H1 (cell line): Measurements from ENCODE around the gene CNDP1. TPM values are rescaled to one million over a fixed set of nuclear protein-coding genes. Genes with fewer than 3 reads are reported as not detected.
A peak's percentile ranks its signal among the peaks of the same experiment; 100 is the strongest.

Source experiments
- CTCF ChIA-PET: fragments of 300-600 bp; sonication (Branson Sonifier 250); formaldehyde crosslinking; loops from one replicate; lab custom pipeline; 2021; ENCODE audit not compliant: partially characterized antibody; lab: Charles Lee
- POLR2A ChIA-PET: fragments of 300-600 bp; sonication (Branson Sonifier 250); formaldehyde crosslinking; loops from one replicate; lab custom pipeline; 2021; ENCODE audit warnings: inconsistent platforms; ENCODE audit not compliant: partially characterized antibody; lab: Charles Lee
- DNase-seq, 2 experiments: peaks; one replicate each; pipeline versions ENCODE4 v3.0.0 to v3.0.0-alpha.2; 2010 to 2022; ENCODE audit warnings: low spot score in 2 of 2, low read depth in 1 of 2, mixed read lengths in 1 of 2
- FAIRE-seq: peaks from 2 replicates; lab custom pipeline; 2011; peaks lifted over from hg19 to GRCh38; lab: Jason Lieb, UNC
- H2AFZ ChIP-seq: 2 replicates; pipeline ENCODE4 v1.8.1; 2012; ENCODE audit warnings: low read length, inconsistent platforms
- H2AK5ac ChIP-seq: 2 replicates; pipeline ENCODE4 v1.6.1; 2013; ENCODE audit warnings: low read depth, low read length
- H2BK120ac ChIP-seq: replicated peaks from 2 replicates; pipeline ENCODE3; 2013; ENCODE audit warnings: low read depth, low read length, inconsistent platforms
- H2BK12ac ChIP-seq: 2 replicates; pipeline ENCODE4 v1.6.1; 2013; ENCODE audit warnings: low read depth, low read length
- H2BK15ac ChIP-seq: 2 replicates; pipeline ENCODE4 v1.6.1; 2013; ENCODE audit warnings: low read length
- H2BK20ac ChIP-seq: 2 replicates; pipeline ENCODE4 v1.6.1; 2013; ENCODE audit warnings: low read length
- H2BK5ac ChIP-seq: 2 replicates; pipeline ENCODE4 v1.6.1; 2013; ENCODE audit warnings: low read depth, low read length
- H3K14ac ChIP-seq: 2 replicates; pipeline ENCODE4 v1.6.1; 2013; ENCODE audit warnings: inconsistent platforms; ENCODE audit not compliant: insufficient read length
- H3K18ac ChIP-seq: 2 replicates; pipeline ENCODE4 v1.6.1; 2013; ENCODE audit warnings: low read length; ENCODE audit errors: extremely low read depth
- H3K23ac ChIP-seq: 2 replicates; pipeline ENCODE4 v1.6.1; 2013; ENCODE audit warnings: inconsistent platforms; ENCODE audit not compliant: insufficient read length
- H3K23me2 ChIP-seq: 2 replicates; pipeline ENCODE4 v1.6.1; 2013; ENCODE audit warnings: low read depth, low read length
- H3K27ac ChIP-seq: 2 replicates; pipeline ENCODE4 v1.6.1; 2011; ENCODE audit warnings: low read depth, low read length, inconsistent platforms
- H3K27me3 ChIP-seq, 4 experiments: replicated peaks in 1 of 4; 1 replicate in 1 of 4; 2 replicates in 3 of 4; pipeline versions ENCODE4 v1.6.1 to v1.8.1; 2011 to 2013; ENCODE audit warnings: low read length in 3 of 4, mild to moderate bottlenecking in 3 of 4, inconsistent platforms in 2 of 4, mixed read lengths in 2 of 4, moderate library complexity in 1 of 4; ENCODE audit not compliant: control insufficient read depth in 3 of 4, insufficient read depth in 3 of 4; ENCODE audit errors: extremely low read depth in 1 of 4
- H3K36me3 ChIP-seq, 4 experiments: 2 replicates each; pipeline versions ENCODE4 v1.6.1 to v1.8.1; 2011 to 2013; ENCODE audit warnings: mild to moderate bottlenecking in 4 of 4, low read length in 3 of 4, moderate library complexity in 2 of 4, control low read depth in 1 of 4, inconsistent platforms in 1 of 4; ENCODE audit not compliant: insufficient read depth in 4 of 4, control insufficient read depth in 2 of 4
- H3K4ac ChIP-seq: replicated peaks from 2 replicates; pipeline ENCODE3; 2013; ENCODE audit warnings: low read length, low read depth, mixed read lengths, inconsistent platforms; ENCODE audit not compliant: insufficient read length
- H3K4me1 ChIP-seq, 4 experiments: replicated peaks in 1 of 4; 1 replicate in 1 of 4; 2 replicates in 3 of 4; pipeline versions ENCODE4 v1.6.1 to v1.8.1; 2011 to 2013; ENCODE audit warnings: low read length in 3 of 4, inconsistent platforms in 2 of 4, mixed read lengths in 1 of 4; ENCODE audit not compliant: insufficient read depth in 4 of 4, control insufficient read depth in 3 of 4
- H3K4me2 ChIP-seq, 2 experiments: 2 replicates each; pipeline versions ENCODE4 v1.6.1 to v1.8.1; 2011 to 2013; ENCODE audit warnings: low read depth in 2 of 2, low read length in 2 of 2, control low read depth in 1 of 2, inconsistent platforms in 1 of 2, mild to moderate bottlenecking in 1 of 2; ENCODE audit not compliant: insufficient read depth in 1 of 2
- H3K4me3 ChIP-seq, 4 experiments: fragments of 200-600, 300-600 bp in 1 of 4; sonication (generic), shearing (Covaris generic), sonication (Bioruptor Twin) in 1 of 4; 2 replicates each; pipeline versions ENCODE4 v1.5.1 to v1.8.1; 2011 to 2016; ENCODE audit warnings: low read length in 4 of 4, low read depth in 3 of 4, control low read depth in 2 of 4, inconsistent platforms in 2 of 4, mild to moderate bottlenecking in 2 of 4, mixed read lengths in 1 of 4, moderate library complexity in 1 of 4; ENCODE audit not compliant: insufficient read depth in 2 of 4; ENCODE audit errors: extremely low read depth in 1 of 4
- H3K56ac ChIP-seq: replicated peaks from 2 replicates; pipeline ENCODE3; 2013; ENCODE audit warnings: low read depth, mild to moderate bottlenecking, mixed read lengths, low read length, inconsistent platforms; ENCODE audit not compliant: insufficient read length
- H3K79me1 ChIP-seq: 2 replicates; pipeline ENCODE4 v1.6.1; 2013; ENCODE audit warnings: low read depth, low read length, control low read depth
- H3K79me2 ChIP-seq, 2 experiments: 2 replicates each; pipeline versions ENCODE4 v1.6.1 to v1.8.1; 2012 to 2013; ENCODE audit warnings: low read length in 2 of 2, mild to moderate bottlenecking in 2 of 2, inconsistent platforms in 1 of 2; ENCODE audit not compliant: insufficient read depth in 2 of 2, control insufficient read depth in 1 of 2
- H3K9ac ChIP-seq, 4 experiments: replicated peaks in 1 of 4; 1 replicate in 1 of 4; 2 replicates in 3 of 4; pipeline versions ENCODE4 v1.6.1 to v1.8.1; 2011 to 2013; ENCODE audit warnings: low read depth in 3 of 4, low read length in 3 of 4, control low read depth in 2 of 4, mild to moderate bottlenecking in 2 of 4, moderate library complexity in 2 of 4, inconsistent platforms in 1 of 4; ENCODE audit errors: extremely low read depth in 1 of 4
- H3K9me3 ChIP-seq, 2 experiments: 2 replicates each; pipeline versions ENCODE4 v1.6.1 to v1.8.1; 2012 to 2013; ENCODE audit warnings: mild to moderate bottlenecking in 2 of 2, moderate library complexity in 2 of 2, control low read depth in 1 of 2, inconsistent platforms in 1 of 2, low read depth in 1 of 2, low read length in 1 of 2, mixed read lengths in 1 of 2; ENCODE audit not compliant: insufficient read depth in 2 of 2
- H4K20me1 ChIP-seq, 2 experiments: replicated peaks in 1 of 2; 2 replicates each; pipeline versions ENCODE3 to v1.8.1; 2011 to 2013; ENCODE audit warnings: inconsistent platforms in 2 of 2, low read length in 2 of 2, mild to moderate bottlenecking in 1 of 2; ENCODE audit not compliant: insufficient read depth in 2 of 2, control insufficient read depth in 1 of 2
- H4K5ac ChIP-seq: 2 replicates; pipeline ENCODE4 v1.6.1; 2013; ENCODE audit warnings: low read length, low read depth, mixed read lengths, inconsistent platforms; ENCODE audit not compliant: insufficient read length
- H4K8ac ChIP-seq: 2 replicates; pipeline ENCODE4 v1.8.0; 2013; ENCODE audit warnings: mild to moderate bottlenecking, moderate library complexity, low read length, inconsistent platforms; ENCODE audit not compliant: insufficient read depth; ENCODE audit errors: extremely low read depth
- H4K91ac ChIP-seq: replicated peaks from 2 replicates; pipeline ENCODE3; 2013; ENCODE audit warnings: low read length, mixed read lengths, inconsistent platforms; ENCODE audit not compliant: insufficient read length
- ATF2 ChIP-seq: IDR thresholded peaks from 2 replicates; pipeline ENCODE4 v1.6.1; 2012; ENCODE audit warnings: low read length, inconsistent platforms
- BCL11A ChIP-seq, 2 experiments: IDR thresholded peaks; one replicate each; pipeline ENCODE4 v1.6.1; 2011; ENCODE audit warnings: low read depth in 2 of 2, low read length in 2 of 2, mild to moderate bottlenecking in 2 of 2
- CBX8 ChIP-seq: fragments of 300-800, 300-1000 bp; sonication (generic); IDR thresholded peaks from 2 replicates; pipeline ENCODE4 v1.7.1; 2016; ENCODE audit warnings: low read depth, low read length, borderline replicate concordance
- CEBPB ChIP-seq: IDR thresholded peaks from 2 replicates; pipeline ENCODE4 v1.6.1; 2012; ENCODE audit warnings: low read depth, low read length
- KDM5A ChIP-seq: fragments of 200-600 bp; IDR thresholded peaks from 2 replicates; pipeline ENCODE4 v1.7.1; 2012; ENCODE audit warnings: mild to moderate bottlenecking, low read length, inconsistent platforms, mixed read lengths
- NANOG ChIP-seq: IDR thresholded peaks from 2 replicates; pipeline ENCODE4 v1.6.1; 2011; ENCODE audit warnings: low read length, low read depth, mild to moderate bottlenecking, inconsistent platforms; ENCODE audit not compliant: insufficient read depth, poor library complexity, severe bottlenecking
- SP2 ChIP-seq: IDR thresholded peaks from 2 replicates; pipeline ENCODE4 v1.6.1; 2012; ENCODE audit warnings: mild to moderate bottlenecking, low read length, inconsistent platforms
- YY1 ChIP-seq: IDR thresholded peaks from 2 replicates; pipeline ENCODE4 v1.6.1; 2011; ENCODE audit warnings: low read depth, mild to moderate bottlenecking, low read length
- WGBS, 2 experiments: shearing (Covaris generic) in 1 of 2; methylation state at CpG; one replicate each; pipeline versions ENCODE4 v1.1.6 to v1.1.7; 2013 to 2015; ENCODE audit warnings: low lambda C conversion rate in 2 of 2, mixed read lengths in 2 of 2, inconsistent platforms in 1 of 2, low coverage in 1 of 2, missing lambda C conversion rate in 1 of 2; ENCODE audit not compliant: insufficient replicate concordance in 2 of 2, insufficient coverage in 1 of 2, insufficient read length in 1 of 2; ENCODE audit errors: extremely low coverage in 1 of 2, missing lambda C conversion rate in 1 of 2; 5-methylcytosine and 5-hydroxymethylcytosine counted together
- polyA plus RNA-seq, 7 experiments: library from polyadenylated mRNA; depleted of rRNA in 3 of 7; stranded (reverse) in 5 of 7; unstranded in 2 of 7; fragments of >200 nt in 5 of 7; fragments of 200-250 nt in 2 of 7; gene quantifications; 1 replicate in 5 of 7; 2 replicates in 1 of 7; 4 replicates in 1 of 7; pipeline versions ENCODE4 v1.2.1 to v1.2.3, GENCODE V29; 2011 to 2013; ENCODE audit warnings: missing spikeins in 2 of 7, mixed read lengths in 2 of 7
- total RNA-seq: library from RNA; stranded (reverse); fragmentation: NEBNext Ultra II Directional; extraction: Animal tissue kit (Norgen Biotek cat#: 25700); gene quantifications from 2 replicates; pipeline ENCODE4 v1.2.1, GENCODE V29; 2021

Gene CNDP1
- total and polyA plus RNA-seq, 2 of the 8 experiments (the other 6 are each of a cell fraction or from before 2014, with no cell fraction given), result 0.09 TPM; not detected in 1

DNA sequence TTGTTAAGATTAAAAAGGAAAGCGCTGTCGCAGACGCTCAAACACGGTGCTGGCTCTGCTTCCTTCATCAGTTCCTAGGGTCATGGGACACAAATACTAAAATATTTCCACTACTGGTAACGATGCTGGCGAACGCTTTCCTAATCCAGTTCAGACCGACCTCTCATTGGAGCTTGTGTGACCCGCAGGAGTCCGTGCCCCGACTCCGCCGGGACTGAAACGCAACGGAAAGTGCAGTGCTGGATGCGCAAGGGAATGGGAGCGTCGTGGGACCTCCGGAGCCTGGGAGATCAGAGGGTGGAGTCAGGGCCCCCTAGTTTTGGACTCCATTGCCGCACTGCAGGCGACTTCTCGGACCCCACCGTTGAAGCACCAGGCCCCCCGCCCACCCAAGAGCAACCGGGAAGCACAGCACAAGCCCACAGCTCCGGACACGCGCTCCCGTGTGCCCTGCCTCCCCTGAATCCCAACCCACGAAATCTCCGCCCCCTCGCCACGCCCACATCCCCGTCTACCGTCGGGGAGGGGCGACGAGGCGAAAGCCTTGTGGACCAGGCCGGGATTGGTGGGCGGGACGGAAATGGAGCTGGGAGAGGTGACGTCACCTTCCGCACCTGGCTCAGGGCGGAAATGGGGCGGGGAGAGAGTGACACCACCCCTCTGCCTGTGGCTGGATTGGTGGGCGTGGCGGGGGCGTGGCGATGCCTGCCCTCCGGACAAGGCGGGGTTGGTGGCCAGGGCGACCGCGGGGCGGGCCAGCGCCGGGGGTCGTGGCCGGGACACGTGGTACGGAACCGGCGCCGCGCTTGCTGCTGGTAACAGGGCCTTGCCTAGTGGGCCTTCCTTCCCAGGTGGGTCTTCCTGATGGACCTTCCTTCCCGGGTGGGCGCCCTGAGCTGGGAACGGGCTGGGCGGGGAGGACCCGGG lies 38.5 kb upstream of the CNDP1 start, which contains the start of gene CNDP2:
Gene CNDP2, plus strand, starts transcription at position 783 of the 927 bp plus-strand sequence. CDS start 3,611 bp downstream, outside the sequence.
- Histone ChIP-seq H2BK5ac (peak within 1 kb of the TSS; percentile 90), H3K79me1 (peaks cover 9% of the 10 kb centered on the region; the same call in 1 of the 2 replicates), H3K4ac (peak within 1 kb of the TSS; percentile 44), H3K23me2 (peaks cover 2% of the 10 kb centered on the region; the same call in 1 of the 2 replicates), H4K91ac (peak within 1 kb of the TSS; percentile 62), H3K14ac (no peak within 1 kb of the TSS), H4K5ac (peak within 1 kb of the TSS; percentile 81), H3K9me3 (no peaks in the 10 kb centered on the region), H3K36me3 (peaks cover 0 to 6% (median 2%) of the 10 kb centered on the region in 4 experiments; a peak in 3 of 8 replicates), H3K23ac (no peak within 1 kb of the TSS), H3K56ac (peak within 1 kb of the TSS; percentile 65), H2BK20ac (no peak within 1 kb of the TSS), H3K79me2 (peaks cover 19 to 36% of the 10 kb centered on the region in 2 experiments), H3K18ac (peak within 1 kb of the TSS; percentile 63), H2BK120ac (no peak within 1 kb of the TSS), H2AK5ac (0 out of 2 replicates have a peak within 1 kb of the TSS, but pooled peaks have one; percentile 28), H3K27ac (peak within 1 kb of the TSS; percentile 93), H2BK15ac (no peak within 1 kb of the TSS; the same call in 1 of the 2 replicates), H3K9ac (peak within 1 kb of the TSS; percentile 93 to 97 (median 95)), H4K20me1 (peaks cover 0 to 9% of the 10 kb centered on the region in 2 experiments), H2AFZ (0 out of 2 replicates have a peak within 1 kb of the TSS, but pooled peaks have one; percentile 19), H3K4me2 (peak within 1 kb of the TSS; percentile 70 to 95), H2BK12ac (no peak within 1 kb of the TSS), H3K4me1 (peaks cover 2 to 16% (median 5%) of the 10 kb centered on the region in 4 experiments; a peak in 5 of 7 replicates), H4K8ac (peak within 1 kb of the TSS; percentile 98), H3K4me3 (peak within 1 kb of the TSS; percentile 83 to 94 (median 88)), H3K27me3 (no peaks in the 10 kb centered on the region)
- WGBS, 2 experiments, result 1% methylated on average over 54 of the region's 71 CpGs; no CpG with 5 or more reads in 1 of the 2 experiments
- FAIRE-seq (no peak), DNase-seq (peak; percentile 96 to 100)
- ChIA-PET CTCF (interaction anchor here (0.7 to 7.4 kb wide), 6 partner anchors 17 to 184 kb away, joined by 3 to 98 read pairs (median 4); partner anchors contain the start of gene CNDP1), POLR2A (interaction anchor here (0.8 to 2.5 kb wide), 14 partner anchors 9 to 149 kb away, joined by 3 to 19 read pairs (median 4); partner anchors contain the start of gene CNDP1)
- TF ChIP-seq CEBPB (no peak), SP2 (no peak), BCL11A (IDR thresholded peaks at IDR 0.05; ENCODE audit: low read depth in 2 of 2, low read length in 2 of 2) (no peak), ATF2 (peak; percentile 90), NANOG (no peak), KDM5A (no peak), YY1 (no peak), CBX8 (no peak)
